Activated naive CD4-positive, alpha-beta T cell treated with anti-CD3 and anti-CD28 coated beads, Interleukin-2, amount 50 U/mL, for 24 hours (primary cell): ENCODE measurements around the gene COX7A2L.

Experiments used
- H3K27ac Mint-ChIP-seq: one replicate; pipeline ENCODE4 v1.8.0; 2021; ENCODE audit warnings: mild to moderate bottlenecking, mixed read lengths
- H3K27me3 Mint-ChIP-seq: one replicate; pipeline ENCODE4 v1.8.0; 2021; ENCODE audit warnings: mixed read lengths
- H3K36me3 Mint-ChIP-seq: one replicate; pipeline ENCODE4 v1.8.0; 2021; ENCODE audit warnings: mixed read lengths
- H3K4me1 Mint-ChIP-seq: one replicate; pipeline ENCODE4 v1.8.0; 2021; ENCODE audit warnings: mixed read lengths
- H3K4me3 Mint-ChIP-seq: one replicate; pipeline ENCODE4 v1.8.0; 2021; ENCODE audit warnings: mild to moderate bottlenecking, mixed read lengths
- H3K9me3 Mint-ChIP-seq: one replicate; pipeline ENCODE4 v1.8.0; 2021; ENCODE audit warnings: mixed read lengths

The COX7A2L gene

DNA sequence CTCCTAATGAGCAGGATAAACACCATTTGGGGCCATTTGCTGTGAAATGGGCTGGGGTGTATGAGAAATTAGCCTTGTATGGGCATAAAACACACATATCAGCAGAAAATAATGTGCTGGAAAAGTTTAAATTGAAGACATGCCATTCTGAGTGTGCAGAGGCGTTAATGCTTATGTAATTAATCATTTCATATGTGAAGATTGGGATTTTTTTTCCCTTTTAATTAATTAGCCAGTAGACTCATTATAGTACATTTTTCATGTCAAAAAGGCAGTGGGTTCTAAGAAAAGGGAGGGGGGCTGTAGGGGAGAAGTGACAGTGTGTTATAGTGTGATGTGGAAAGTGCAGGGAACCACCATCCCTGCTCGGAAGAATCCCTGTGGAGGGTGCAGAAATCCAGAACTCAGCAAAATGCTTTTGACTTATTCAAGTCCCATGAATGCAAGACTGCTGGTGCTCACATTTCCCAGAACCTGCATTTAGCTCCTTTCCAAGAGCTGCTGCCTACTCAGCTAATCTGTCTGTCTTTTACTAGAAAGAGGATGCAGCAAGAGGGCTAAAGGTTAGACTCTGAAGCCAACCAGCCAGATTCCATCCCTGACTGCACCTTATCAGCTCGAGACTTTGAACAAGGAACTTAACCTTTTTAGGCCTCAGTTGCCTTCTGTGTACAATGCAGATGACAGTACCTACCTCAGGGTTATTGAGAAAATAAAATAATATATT, 11.6 kb upstream of the COX7A2L start:
- no peaks in the 10 kb centered on the region for H3K9me3 Mint-ChIP-seq
- no peaks in the 10 kb centered on the region for H3K27me3 Mint-ChIP-seq
- no peak overlapping the region for H3K27ac Mint-ChIP-seq
- H3K4me1 Mint-ChIP-seq = peaks cover 13% of the 10 kb centered on the region
- H3K36me3 Mint-ChIP-seq = no peaks in the 10 kb centered on the region
- no peak overlapping the region for H3K4me3 Mint-ChIP-seq

DNA sequence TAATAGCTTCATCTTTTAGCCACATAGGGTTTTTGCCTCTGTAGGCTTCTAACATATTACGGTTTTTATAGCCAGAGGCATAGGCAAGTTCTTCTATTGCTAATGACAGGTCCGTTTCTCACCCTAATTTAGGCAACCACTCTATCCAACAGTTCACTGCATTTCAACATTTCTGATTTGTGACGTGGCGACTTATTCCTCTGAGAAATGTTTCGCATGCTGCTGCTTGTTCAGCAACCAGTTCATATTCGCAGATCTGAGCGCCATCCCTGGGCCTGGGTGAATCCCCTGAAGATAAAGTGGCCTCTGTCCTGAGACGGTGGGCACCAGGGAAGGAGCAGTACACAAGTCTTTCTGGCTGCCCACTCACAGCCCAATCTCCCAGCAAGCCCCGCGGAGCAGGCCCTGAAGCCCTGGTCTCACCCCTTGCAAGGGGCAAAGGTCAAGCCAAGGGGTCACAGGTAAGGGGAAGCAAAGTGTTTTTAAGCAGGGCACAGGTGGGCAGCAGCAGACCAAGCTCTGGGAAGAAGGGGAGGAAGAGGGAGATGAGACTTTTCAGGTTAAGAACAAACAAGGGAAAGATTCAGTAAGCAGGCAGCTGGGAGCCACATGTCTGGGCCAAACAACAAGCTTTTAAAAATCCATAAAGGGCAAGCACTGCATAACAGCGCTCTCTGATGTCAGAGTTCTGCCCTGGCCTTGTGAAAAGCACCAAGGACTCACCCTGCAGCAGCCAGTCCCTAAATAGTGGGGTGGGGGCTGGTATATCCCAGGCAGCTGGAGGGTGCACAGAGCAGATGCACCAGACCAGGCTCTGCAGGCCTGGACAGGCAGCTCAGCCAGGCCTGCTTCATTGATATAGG, 10.8 kb upstream of the COX7A2L start:
- Mint-ChIP-seq H3K4me1 (peaks cover 18% of the 10 kb centered on the region), H3K27ac (no peak overlapping the region), H3K36me3 (no peaks in the 10 kb centered on the region), H3K27me3 (no peaks in the 10 kb centered on the region), H3K9me3 (no peaks in the 10 kb centered on the region), H3K4me3 (no peak overlapping the region)

DNA sequence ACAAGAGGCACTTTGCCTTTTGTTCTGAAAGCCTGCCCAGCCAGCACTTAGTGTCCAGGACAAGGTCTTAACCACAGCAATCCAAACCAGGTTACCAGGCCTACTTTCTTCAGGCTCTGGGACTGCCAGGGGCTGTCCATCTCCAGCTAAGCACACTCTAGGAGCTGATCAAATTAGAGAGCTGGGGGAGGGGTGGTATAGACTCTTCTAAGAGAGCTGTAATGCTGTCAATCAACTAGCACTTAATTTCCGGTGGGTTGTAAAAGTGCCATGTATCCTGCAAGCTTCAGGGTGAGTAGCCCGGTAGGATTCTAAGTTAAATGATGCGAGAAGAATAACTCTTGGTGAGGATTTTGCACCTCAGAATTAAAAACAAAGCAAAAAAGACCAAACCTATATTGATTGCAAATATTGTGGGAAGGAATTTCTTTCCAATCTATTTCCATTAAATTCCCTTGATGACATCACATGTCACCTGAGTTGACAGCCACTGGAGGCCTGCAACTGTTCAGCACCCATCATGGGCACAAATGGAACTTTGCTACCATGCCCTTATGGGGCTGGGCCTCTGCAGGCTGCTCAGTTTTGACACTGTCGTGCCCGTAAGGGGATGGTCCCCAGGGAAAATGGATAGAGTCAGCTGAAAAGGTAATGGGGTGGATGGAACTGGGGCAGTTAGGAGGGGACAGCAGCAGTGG, 8.7 kb upstream of the COX7A2L start:
- no peak overlapping the region for H3K27ac Mint-ChIP-seq
- no peaks in the 10 kb centered on the region for H3K27me3 Mint-ChIP-seq
- no peak overlapping the region for H3K4me3 Mint-ChIP-seq
- no peaks in the 10 kb centered on the region for H3K36me3 Mint-ChIP-seq
- peaks cover 18% of the 10 kb centered on the region for H3K4me1 Mint-ChIP-seq
- H3K9me3 Mint-ChIP-seq = no peaks in the 10 kb centered on the region

DNA sequence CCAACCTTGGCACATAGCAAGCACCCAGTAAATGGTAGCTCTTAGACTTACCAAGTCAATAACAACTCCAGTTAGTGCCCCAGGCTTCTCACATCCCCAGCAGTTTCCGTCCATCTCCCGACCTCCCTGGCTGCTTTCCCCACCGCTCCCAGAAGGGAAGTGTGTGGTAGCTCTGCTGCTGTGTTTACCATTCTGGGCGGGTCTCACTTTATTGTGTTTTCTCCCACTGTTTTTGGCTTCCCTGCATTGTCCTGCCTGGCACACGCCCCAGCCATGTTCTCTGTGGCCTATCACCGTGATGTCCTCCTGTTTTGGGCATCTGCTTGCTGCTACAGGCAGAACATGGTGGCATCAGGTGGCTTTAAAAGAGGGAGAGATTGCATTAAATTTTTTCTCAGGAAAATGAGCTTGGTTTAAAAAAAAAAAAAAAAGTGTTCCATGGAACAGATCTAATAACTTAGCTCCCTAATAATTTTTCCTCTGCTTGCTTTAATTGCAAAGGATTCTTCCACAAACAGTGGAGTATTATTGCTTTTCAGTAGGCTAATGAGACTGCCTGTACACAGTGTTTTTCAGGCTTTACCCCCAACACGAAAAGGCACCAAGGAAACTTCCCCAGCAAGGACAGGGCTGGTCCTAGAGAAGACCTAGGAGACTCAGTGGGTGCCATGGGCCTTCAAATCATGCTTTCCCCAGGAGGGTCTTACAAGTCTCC, 8.0 kb upstream of the COX7A2L start:
- H3K4me1 Mint-ChIP-seq = peaks cover 18% of the 10 kb centered on the region
- no peaks in the 10 kb centered on the region for H3K36me3 Mint-ChIP-seq
- no peak overlapping the region for H3K4me3 Mint-ChIP-seq
- no peak overlapping the region for H3K27ac Mint-ChIP-seq
- H3K9me3 Mint-ChIP-seq = no peaks in the 10 kb centered on the region
- no peaks in the 10 kb centered on the region for H3K27me3 Mint-ChIP-seq

DNA sequence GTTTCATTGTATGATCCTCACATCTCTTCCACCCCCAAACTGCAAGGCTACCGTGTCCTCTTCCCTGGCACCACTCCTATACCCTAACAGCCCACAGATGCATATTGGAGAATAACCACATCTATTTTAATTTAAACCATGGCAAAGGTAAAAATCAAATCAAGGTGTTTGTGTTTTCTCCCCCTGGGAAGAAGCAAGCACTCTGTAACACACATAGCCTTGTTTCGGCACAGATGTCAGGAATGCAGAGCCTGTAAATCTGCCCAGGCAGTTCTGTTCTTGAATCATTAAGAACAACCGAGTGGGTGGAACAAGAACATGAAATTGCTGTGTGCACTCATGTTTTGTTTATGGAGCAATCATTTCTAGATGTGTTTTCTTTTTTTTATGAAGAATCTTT, 6.8 kb upstream of the COX7A2L start:
- H3K4me3 Mint-ChIP-seq = no peak overlapping the region
- no peaks in the 10 kb centered on the region for H3K27me3 Mint-ChIP-seq
- H3K27ac Mint-ChIP-seq = no peak overlapping the region
- H3K4me1 Mint-ChIP-seq = peaks cover 18% of the 10 kb centered on the region
- no peaks in the 10 kb centered on the region for H3K9me3 Mint-ChIP-seq
- no peaks in the 10 kb centered on the region for H3K36me3 Mint-ChIP-seq

DNA sequence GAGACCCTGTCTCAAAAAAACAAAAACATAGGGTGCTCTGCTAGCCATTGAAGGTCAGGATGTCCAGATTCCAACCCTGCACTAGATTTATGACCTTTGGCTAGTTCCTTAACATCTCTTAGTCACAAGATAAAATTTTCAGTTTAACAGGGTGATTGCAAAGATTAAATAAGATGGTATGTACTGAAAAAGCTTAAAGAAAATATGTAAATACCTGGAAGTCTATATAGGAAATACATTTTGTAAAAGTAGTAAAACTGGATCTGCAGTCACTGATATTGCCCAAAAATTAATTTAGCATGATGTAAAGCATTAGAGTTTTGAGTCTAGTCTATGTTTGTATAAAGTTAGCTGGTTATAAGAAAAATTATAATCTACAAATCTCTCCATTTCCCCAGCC, 5.4 kb upstream of the COX7A2L start:
- no peak overlapping the region for H3K4me3 Mint-ChIP-seq

DNA sequence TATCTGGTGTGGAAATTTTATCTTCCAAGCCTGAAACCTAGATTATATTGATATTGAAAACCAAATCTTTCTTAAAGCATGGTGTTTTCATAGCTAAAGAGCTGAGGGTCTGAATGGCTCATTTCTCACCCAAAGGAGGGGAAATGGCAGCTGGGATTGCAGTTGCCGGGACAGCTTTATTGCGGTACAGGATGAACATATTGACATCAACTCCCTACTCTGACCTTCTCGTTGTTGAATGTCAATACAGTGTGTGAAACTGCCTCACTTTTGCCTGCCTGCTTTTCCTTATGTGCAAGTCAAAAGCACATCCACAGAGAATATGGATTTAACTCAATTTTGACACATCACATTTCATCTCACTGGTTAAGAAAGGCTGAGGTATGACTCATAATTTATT, 3.6 kb upstream of the COX7A2L start:
- Mint-ChIP-seq H3K36me3 (no peaks in the 10 kb centered on the region), H3K4me1 (peaks cover 32% of the 10 kb centered on the region), H3K27ac (no peak overlapping the region), H3K27me3 (no peaks in the 10 kb centered on the region), H3K4me3 (no peak overlapping the region), H3K9me3 (no peaks in the 10 kb centered on the region)

More for the DNA sequence above, 5.4 kb upstream of the COX7A2L start:
- H3K27ac Mint-ChIP-seq = no peak overlapping the region
- peaks cover 29% of the 10 kb centered on the region for H3K4me1 Mint-ChIP-seq
- H3K27me3 Mint-ChIP-seq = no peaks in the 10 kb centered on the region
- H3K9me3 Mint-ChIP-seq = no peaks in the 10 kb centered on the region
- no peaks in the 10 kb centered on the region for H3K36me3 Mint-ChIP-seq

DNA sequence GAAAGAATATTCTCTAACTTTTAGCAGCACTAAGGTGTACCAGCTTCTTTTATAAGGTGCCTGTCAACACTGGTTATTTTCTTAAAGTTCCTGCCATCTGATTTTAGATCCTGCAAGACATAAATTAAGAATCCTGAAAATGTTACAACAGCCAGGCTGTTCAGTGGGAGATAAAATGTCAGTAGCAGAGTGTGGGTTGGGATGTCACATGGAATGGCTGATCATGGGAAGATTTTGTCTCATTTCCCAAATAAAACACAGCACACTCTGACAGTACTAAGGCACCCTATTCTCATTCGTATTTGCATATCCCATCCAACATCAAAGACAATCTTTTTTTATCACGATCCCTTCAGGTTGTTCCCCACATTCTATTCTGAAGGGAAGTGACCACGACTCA, 2.4 kb upstream of the COX7A2L start:
- Mint-ChIP-seq H3K27me3 (no peaks in the 10 kb centered on the region), H3K4me1 (peaks cover 39% of the 10 kb centered on the region), H3K9me3 (no peaks in the 10 kb centered on the region), H3K36me3 (no peaks in the 10 kb centered on the region), H3K4me3 (no peak overlapping the region), H3K27ac (peak overlapping the region; percentile 59)

DNA sequence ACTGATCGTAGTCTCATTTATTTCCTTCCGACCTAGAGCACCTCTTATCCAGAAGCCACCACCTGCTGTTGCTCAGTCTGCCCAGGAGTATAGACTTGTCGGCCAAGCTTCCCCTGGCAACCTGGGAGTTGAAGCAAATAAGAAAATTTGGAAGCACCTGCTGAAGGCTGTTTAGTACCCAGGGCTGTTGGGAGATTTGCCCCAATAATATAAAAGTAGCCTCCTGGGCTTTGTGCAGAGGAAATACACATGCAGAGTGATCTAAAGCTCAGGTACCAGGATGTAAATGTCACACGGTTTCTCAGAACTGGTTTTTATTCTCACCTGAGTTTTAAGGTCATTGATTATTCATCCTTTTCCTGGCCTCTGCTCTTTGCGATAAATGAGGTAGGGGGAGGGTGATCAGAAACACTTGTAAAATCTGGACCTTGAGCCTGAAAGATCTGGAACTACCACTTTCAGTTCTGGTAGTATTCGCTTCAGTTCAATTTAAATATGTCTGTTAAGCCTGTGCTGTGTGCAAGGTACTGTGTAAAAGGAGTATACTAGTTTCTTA, 789 bp upstream of the COX7A2L start:
- Mint-ChIP-seq H3K27me3 (no peaks in the 10 kb centered on the region), H3K9me3 (no peaks in the 10 kb centered on the region), H3K36me3 (peaks cover 2% of the 10 kb centered on the region), H3K4me1 (peaks cover 43% of the 10 kb centered on the region), H3K27ac (peak overlapping the region; percentile 99), H3K4me3 (peak overlapping the region; percentile 95)

DNA sequence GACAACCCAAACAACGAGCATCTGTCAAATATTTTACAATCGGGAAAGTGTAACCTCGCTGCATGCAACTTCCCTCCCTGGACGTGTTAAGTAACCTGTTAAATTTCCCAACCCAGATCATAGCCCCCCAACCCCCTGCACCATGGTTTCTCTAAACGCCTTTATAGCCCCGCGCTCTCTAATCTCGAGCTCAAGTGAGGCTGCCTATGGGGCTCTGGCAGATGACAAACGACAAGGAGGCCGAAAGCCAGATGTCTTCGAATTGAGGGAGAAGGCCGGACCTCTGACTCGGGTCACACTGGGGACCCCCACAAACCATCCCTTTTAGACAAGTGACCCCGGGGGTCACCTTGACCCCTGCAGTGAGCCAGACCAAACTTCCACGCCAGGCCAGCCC, 526 bp downstream of the COX7A2L start:
- H3K36me3 Mint-ChIP-seq = peaks cover 5% of the 10 kb centered on the region
- H3K4me3 Mint-ChIP-seq = peak overlapping the region; percentile 95
- peak overlapping the region; percentile 99 for H3K27ac Mint-ChIP-seq
- no peaks in the 10 kb centered on the region for H3K27me3 Mint-ChIP-seq
- peaks cover 53% of the 10 kb centered on the region for H3K4me1 Mint-ChIP-seq
- H3K9me3 Mint-ChIP-seq = no peaks in the 10 kb centered on the region

DNA sequence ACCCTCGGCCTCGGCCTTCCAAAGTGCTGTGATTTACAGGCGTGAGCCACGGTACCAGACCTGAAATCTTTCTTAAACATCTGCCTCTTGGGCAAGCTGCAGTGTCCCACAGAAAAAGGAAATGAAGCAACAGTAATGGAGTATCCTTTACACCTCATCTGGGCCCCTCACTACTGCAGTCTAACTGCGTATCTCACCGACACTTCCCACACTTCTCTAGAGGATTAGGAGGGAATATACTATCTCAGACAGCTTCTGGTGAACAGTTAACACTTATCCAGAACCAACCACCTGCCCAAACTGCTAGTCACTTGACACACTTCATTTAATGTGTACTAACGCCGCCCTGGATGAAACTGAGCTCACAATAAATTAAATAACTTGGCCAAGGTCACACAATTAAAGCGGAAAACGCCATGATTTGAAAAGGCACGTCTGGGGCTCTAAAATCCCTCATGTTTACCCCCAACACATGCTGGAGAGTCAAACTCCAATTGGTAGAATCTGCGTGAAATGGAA, 993 bp downstream of the COX7A2L start:
- peak overlapping the region; percentile 99 for H3K27ac Mint-ChIP-seq
- H3K9me3 Mint-ChIP-seq = no peaks in the 10 kb centered on the region
- peak overlapping the region; percentile 95 for H3K4me3 Mint-ChIP-seq
- peaks cover 56% of the 10 kb centered on the region for H3K4me1 Mint-ChIP-seq
- no peaks in the 10 kb centered on the region for H3K27me3 Mint-ChIP-seq
- H3K36me3 Mint-ChIP-seq = peaks cover 5% of the 10 kb centered on the region

DNA sequence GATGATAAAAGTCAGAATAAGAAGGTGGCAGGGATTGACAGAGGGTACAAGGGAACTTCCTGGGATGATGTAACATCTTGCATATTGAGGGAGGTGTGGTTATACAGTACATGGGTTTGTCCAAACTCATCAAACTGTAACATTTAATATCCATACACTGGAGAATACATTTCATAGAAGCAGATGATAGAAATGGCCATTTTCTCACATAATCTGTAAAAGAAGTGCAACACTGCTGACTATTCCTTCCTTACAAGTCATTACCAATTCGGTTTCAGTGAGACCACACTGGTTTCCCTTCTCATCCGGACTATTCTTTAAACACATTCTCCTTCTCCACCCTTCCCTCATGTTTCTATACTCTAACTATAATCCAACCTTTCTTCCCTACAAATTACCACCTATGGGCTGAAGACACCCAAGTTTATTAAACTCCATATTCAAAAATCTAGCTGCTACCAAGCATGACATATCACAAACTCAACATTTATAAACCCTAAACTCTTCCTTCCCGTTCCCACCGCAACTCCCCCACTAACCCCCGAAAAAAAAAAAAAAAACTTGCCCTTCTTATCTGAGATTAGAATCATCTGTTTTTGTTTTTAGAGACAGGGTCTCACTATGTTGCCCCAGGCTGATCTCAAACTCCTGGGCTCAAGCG, 1.6 kb downstream of the COX7A2L start:
- H3K36me3 Mint-ChIP-seq = peaks cover 5% of the 10 kb centered on the region
- peaks cover 62% of the 10 kb centered on the region for H3K4me1 Mint-ChIP-seq
- peak overlapping the region; percentile 99 for H3K27ac Mint-ChIP-seq
- peak overlapping the region; percentile 95 for H3K4me3 Mint-ChIP-seq
- no peaks in the 10 kb centered on the region for H3K27me3 Mint-ChIP-seq
- no peaks in the 10 kb centered on the region for H3K9me3 Mint-ChIP-seq

DNA sequence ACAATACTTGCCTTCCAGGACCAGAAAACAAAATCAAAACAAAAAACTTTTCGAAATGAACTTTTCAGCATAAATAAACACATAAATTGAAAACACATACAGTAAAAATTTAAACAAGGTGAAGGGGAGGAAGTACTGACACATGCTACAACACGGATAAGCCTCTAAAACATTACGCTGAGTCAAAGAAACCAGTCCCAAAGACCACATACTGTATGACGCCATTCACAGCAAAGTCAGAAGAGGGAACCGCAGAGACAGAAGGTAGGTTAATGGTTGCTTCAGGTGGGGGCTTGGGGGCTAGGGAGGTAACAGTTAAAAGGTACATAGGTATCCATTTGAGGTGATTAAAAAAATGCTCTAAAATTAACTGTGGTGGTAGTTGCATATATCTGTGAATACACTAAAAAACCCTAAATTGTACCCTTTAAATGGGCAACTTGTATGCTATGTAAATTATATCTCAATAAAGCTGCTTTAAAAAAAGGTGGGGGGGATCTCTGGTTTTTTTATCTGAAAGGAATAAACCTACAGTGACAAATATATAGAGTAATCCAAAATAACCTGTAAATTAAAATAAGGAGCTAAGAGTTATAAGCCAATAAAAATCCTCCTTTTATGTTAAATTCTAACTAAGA, 7.1 kb downstream of the COX7A2L start:
- peak overlapping the region; percentile 38 for H3K27ac Mint-ChIP-seq
- peaks cover 13% of the 10 kb centered on the region for H3K36me3 Mint-ChIP-seq
- H3K27me3 Mint-ChIP-seq = no peaks in the 10 kb centered on the region
- H3K4me3 Mint-ChIP-seq = no peak overlapping the region
- H3K9me3 Mint-ChIP-seq = no peaks in the 10 kb centered on the region
- H3K4me1 Mint-ChIP-seq = peaks cover 69% of the 10 kb centered on the region

DNA sequence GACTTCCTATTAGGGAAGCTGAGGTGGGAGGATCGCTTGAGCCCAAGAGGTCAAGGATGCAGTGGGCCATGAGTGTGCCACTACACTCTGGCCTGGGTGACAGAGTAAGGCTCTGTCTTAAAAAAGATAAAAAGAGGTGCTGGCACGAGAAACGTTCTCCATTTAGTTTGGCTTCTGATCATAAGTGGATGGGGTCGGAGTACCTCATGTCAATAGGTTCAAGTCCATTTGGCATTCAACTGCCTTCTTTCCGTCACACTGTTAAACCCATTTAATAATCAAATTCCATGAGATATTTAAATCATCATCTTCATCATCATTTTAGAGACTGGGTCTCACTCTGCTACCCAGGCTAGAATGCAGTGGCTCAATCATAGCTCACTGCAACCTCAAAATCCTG, 9.2 kb downstream of the COX7A2L start:
- peaks cover 54% of the 10 kb centered on the region for H3K4me1 Mint-ChIP-seq
- no peaks in the 10 kb centered on the region for H3K9me3 Mint-ChIP-seq
- H3K27me3 Mint-ChIP-seq = no peaks in the 10 kb centered on the region
- peaks cover 18% of the 10 kb centered on the region for H3K36me3 Mint-ChIP-seq
- H3K27ac Mint-ChIP-seq = no peak overlapping the region
- H3K4me3 Mint-ChIP-seq = no peak overlapping the region
